Adrenal gland (tissue), 5 donors: Measurements from ENCODE around the gene SPINDOC.

ENCODE experiments used
- CTCF ChIP-seq, 6 experiments: fragments of 450-650 bp in 4 of 6; fragments of 200-600 bp in 2 of 6; sonication (generic) in 1 of 6; IDR thresholded peaks; 1 replicate in 5 of 6; 2 replicates in 1 of 6; pipeline versions ENCODE4 v1.5.1 to v1.8.0; 2016 to 2021; ENCODE audit warnings: antibody characterized with exemption in 6 of 6, mild to moderate bottlenecking in 2 of 6, moderate library complexity in 1 of 6
- POLR2A ChIP-seq, 2 donors: fragments of 450-650 bp; IDR thresholded peaks; one replicate each; pipeline ENCODE4 v1.6.1; 2017; ENCODE audit warnings: antibody characterized with exemption in 2 of 2, mild to moderate bottlenecking in 2 of 2, moderate library complexity in 1 of 2
- donor health status: DM: no; HTN: no; CAD: no.

- TF ChIP-seq CTCF (IDR thresholded peaks at IDR 0.05) = no peak
- TF ChIP-seq POLR2A (IDR thresholded peaks at IDR 0.05) = no peak
These were observed 48.9 kb upstream of the SPINDOC start for GRCh38 chr11:63764340-63764678.
